Thoracic aorta (tissue), 2 donors: Measurements from ENCODE around the gene LRMDA. TPM values are rescaled to one million over a fixed set of nuclear protein-coding genes. Genes with fewer than 3 reads are reported as not detected.

Source experiments
- ATAC-seq: fragments of 150-250 bp; one replicate; pipeline ENCODE4 v1.8.0; 2017; ENCODE audit warnings: low read depth; ENCODE audit not compliant: insufficient number of reproducible peaks, low FRiP score
- DNase-seq: peaks from one replicate; pipeline ENCODE4 v3.0.0-alpha.2; 2020; ENCODE audit warnings: low spot score
- H3K27ac ChIP-seq, 2 donors: fragments of 200-600 bp; sonication (generic); 1 replicate in 1 of 2; 2 replicates in 1 of 2; pipeline ENCODE4 v1.5.1; 2016; ENCODE audit warnings: mild to moderate bottlenecking in 2 of 2, moderate library complexity in 2 of 2
- H3K27me3 ChIP-seq: fragments of 200-600 bp; sonication (generic); replicated peaks from 2 replicates; pipeline ENCODE4 v1.6.0; 2016; ENCODE audit warnings: mild to moderate bottlenecking; ENCODE audit not compliant: insufficient read depth
- H3K36me3 ChIP-seq: fragments of 200-600 bp; sonication (generic); one replicate; pipeline ENCODE4 v1.5.1; 2016
- H3K4me1 ChIP-seq, 2 donors: fragments of 200-600 bp; sonication (generic); 1 replicate in 1 of 2; 2 replicates in 1 of 2; pipeline versions ENCODE4 v1.5.1 to v1.6.0; 2016; ENCODE audit warnings: low read depth in 2 of 2, mild to moderate bottlenecking in 1 of 2; ENCODE audit not compliant: control insufficient read depth in 1 of 2
- H3K4me3 ChIP-seq: fragments of 200-600 bp; sonication (generic); 2 replicates; pipeline ENCODE4 v1.5.1; 2016; ENCODE audit warnings: mild to moderate bottlenecking
- H3K9me3 ChIP-seq: fragments of 200-600 bp; sonication (generic); 2 replicates; pipeline ENCODE4 v1.5.1; 2016
- total RNA-seq, 2 donors: library from RNA; depleted of rRNA; stranded (reverse); fragments of >200 nt; gene quantifications; one replicate each; pipeline versions ENCODE4 v1.1.0 to v1.2.3, GENCODE V29; 2016
- TF ChIP-seq, protein P1 (sequence below): fragments of 200-600 bp; sonication (generic); IDR thresholded peaks from one replicate; pipeline ENCODE4 v1.5.1; 2019; ENCODE audit warnings: antibody characterized with exemption

LRMDA gene
- total RNA-seq, 2 donors from 2014 or later: 8.3 to 36.6 TPM

DNA sequence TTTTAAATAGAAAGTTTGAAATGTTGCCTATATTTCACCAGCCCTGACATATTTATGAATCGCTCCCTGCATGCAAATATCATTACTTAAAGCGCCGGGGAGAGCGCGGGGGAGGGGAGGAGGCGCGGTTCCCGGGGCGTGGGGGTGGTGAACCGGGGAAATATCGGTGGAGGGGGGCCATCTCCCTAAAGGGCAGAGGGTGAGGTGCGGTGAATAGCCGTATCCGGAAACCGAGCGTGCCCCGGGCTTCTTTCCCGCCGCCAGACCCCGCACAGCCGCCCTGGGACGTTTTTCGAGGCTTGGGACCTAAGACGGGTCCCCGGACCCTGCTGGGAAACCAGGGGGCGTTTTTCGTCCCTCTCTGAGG, 22.9 kb upstream of the LRMDA start:
- Histone ChIP-seq H3K27ac (peak overlapping the region; percentile 95), H3K4me3 (peak overlapping the region; percentile 94), H3K9me3 (no peaks in the 10 kb centered on the region), H3K27me3 (no peaks in the 10 kb centered on the region), H3K36me3 (no peaks in the 10 kb centered on the region), H3K4me1 (peaks cover 2 to 29% of the 10 kb centered on the region in 2 donors)
- TF ChIP-seq, protein P1, sequence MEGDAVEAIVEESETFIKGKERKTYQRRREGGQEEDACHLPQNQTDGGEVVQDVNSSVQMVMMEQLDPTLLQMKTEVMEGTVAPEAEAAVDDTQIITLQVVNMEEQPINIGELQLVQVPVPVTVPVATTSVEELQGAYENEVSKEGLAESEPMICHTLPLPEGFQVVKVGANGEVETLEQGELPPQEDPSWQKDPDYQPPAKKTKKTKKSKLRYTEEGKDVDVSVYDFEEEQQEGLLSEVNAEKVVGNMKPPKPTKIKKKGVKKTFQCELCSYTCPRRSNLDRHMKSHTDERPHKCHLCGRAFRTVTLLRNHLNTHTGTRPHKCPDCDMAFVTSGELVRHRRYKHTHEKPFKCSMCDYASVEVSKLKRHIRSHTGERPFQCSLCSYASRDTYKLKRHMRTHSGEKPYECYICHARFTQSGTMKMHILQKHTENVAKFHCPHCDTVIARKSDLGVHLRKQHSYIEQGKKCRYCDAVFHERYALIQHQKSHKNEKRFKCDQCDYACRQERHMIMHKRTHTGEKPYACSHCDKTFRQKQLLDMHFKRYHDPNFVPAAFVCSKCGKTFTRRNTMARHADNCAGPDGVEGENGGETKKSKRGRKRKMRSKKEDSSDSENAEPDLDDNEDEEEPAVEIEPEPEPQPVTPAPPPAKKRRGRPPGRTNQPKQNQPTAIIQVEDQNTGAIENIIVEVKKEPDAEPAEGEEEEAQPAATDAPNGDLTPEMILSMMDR: no peak
- DNase-seq (no peak), ATAC-seq (no peak)

DNA sequence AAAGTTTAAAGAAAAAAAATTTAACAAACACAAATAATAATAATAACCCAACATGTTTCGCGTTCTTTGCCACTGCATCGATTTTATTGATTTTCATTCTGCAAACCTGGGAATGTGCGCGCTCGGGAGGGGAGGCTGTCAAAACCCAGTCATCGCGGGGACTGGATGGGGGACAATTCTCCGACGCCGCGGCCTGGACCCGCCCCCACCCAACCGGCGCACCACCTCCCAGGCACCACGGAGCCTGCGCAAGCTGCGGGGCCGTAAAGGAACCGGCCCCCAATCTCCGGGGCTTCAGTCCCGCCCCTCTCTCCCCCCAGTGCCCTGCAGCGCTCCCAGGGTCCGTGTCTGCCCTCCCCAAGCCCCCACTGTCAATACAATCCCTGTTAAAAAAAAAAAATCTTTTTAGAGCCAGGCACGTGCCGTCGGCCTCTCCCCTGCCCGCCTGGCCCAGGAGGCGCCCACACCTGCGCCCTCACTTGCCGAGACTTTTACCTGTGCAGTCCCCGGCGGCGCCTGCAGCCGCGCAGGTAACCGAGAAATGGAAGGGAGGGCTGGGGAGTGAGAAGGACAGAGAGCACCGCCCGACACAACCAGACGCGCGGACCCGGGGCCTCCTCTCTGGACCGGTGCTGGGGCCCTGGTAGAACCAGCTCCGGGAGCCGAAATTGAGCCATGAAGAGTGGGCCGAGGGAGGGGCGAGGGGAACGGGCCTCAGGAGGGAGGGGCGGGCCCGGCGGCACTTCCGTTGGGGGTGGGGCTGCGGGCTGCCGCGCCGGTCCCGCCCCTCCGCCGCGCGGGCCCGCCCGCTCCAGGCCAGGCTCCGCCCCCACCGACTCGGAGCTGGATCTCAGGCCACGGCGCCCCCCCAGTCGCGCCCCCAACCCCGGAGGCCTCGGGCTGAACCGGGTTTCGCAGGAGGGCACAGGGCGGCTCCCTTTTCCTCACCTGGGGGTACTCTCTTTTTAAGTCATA, 22.2 kb upstream of the LRMDA start:
- peak overlapping the region; percentile 94 for H3K4me3 ChIP-seq
- ATAC-seq (peak; percentile 85), DNase-seq (no peak)
- peaks cover 2 to 24% of the 10 kb centered on the region in 2 donors for H3K4me1 ChIP-seq
- no peaks in the 10 kb centered on the region for H3K36me3 ChIP-seq
- H3K27me3 ChIP-seq: no peaks in the 10 kb centered on the region
- TF ChIP-seq, protein P1: no peak
- no peaks in the 10 kb centered on the region for H3K9me3 ChIP-seq
- H3K27ac ChIP-seq: peak overlapping the region; percentile 95

DNA sequence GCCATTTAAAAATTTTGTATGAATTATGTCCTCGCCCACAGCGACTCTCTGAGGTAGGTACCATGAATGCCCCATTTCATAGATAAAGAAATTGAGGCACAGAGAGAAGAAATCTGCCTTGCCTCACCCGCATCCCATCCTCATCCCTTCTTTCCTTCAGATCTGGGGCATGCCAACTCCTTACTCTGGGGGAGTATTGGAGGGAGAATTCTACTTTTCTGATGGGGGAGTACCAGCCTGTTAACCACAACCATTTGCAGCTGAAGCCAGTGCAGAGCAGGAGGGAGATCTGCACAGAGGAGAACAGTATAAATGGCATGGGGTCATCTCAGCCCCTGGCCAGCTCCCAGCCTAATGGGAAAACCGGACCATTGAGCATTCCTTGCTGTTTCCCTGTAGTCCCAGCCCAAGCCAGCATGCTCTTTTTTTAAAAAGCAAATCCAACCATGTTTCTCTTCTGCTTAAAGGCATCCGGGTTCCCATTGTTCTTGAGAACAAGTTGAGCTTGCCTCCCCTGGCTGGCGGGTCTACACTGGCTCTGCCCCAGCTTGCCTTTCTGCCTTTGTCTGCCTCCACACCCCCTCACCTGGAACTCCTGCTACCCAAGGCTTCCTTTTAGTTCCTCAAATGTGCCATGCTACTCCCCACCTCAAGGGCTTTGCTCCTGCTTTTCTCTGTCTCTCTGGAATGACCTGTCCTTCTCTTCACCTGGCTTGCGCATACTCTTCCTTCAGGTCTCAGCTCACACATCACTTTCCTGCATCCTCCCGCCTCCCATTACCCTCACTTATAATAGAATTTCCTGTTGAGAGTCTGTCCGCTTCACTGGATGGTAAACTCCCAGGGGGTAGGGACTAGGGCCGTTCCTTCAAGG, 21.1 kb upstream of the LRMDA start:
- peak overlapping the region in 1 of 2 donors; percentile 95 for H3K27ac ChIP-seq
- H3K27me3 ChIP-seq: no peaks in the 10 kb centered on the region
- no peak for DNase-seq
- no peaks in the 10 kb centered on the region for H3K36me3 ChIP-seq
- ATAC-seq: no peak
- H3K4me3 ChIP-seq: peak overlapping the region; percentile 94
- TF ChIP-seq, protein P1: no peak
- H3K9me3 ChIP-seq: no peaks in the 10 kb centered on the region
- H3K4me1 ChIP-seq: peaks cover 2 to 13% of the 10 kb centered on the region in 2 donors

DNA sequence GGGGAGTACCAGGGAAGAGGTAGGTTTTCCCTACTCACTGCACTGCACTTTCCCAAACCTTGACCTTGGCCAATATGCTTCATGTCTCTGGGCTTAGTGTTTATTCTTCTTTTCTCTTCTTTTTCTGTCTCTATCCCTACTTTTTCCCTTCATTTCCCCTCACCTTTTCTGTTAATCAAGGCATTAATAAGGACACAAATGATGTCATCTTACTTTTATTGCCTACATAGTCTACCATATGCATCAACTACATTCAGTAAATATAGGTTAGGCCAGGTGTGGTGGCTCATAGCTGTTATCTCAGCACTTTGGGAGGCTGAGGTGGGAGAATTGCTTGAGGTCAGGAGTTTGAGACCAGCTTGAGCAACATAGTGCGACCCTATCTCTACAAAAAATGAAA, 16.9 kb upstream of the LRMDA start:
- TF ChIP-seq, protein P1: no peak
- ATAC-seq (no peak), DNase-seq (no peak)
- no peaks in the 10 kb centered on the region for H3K36me3 ChIP-seq
- H3K9me3 ChIP-seq: no peaks in the 10 kb centered on the region
- H3K27me3 ChIP-seq: no peaks in the 10 kb centered on the region
- no peak overlapping the region for H3K27ac ChIP-seq
- no peak overlapping the region for H3K4me3 ChIP-seq
- H3K4me1 ChIP-seq: peaks cover 0 to 2% of the 10 kb centered on the region in 2 donors

DNA sequence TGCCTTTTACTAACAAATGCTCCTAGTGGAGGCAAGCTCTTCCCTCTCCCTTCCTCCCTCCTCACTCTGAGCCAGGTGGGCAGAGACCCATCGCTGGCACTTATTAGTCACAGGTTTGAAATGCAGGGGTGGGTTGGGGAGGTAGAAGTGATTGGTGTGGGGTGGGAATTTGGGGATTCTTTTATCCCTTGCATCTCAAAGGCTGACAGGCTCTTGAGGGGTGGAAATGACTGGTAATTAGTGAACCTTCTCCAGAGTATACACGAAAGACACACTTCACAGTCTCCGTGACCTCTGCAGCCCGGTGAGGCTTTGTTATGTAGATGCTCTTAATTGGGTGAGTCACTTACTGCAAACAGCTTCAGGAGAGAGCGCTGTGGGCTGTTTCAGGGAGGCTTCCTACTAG, 13.9 kb upstream of the LRMDA start:
- Histone ChIP-seq H3K27ac (no peak overlapping the region), H3K9me3 (no peaks in the 10 kb centered on the region), H3K27me3 (no peaks in the 10 kb centered on the region), H3K4me3 (no peak overlapping the region), H3K36me3 (no peaks in the 10 kb centered on the region), H3K4me1 (no peaks in the 10 kb centered on the region)
- TF ChIP-seq, protein P1: no peak
- DNase-seq (no peak), ATAC-seq (no peak)
